ENCODE data around the gene NECAB3. TPM values are rescaled to one million over a fixed set of nuclear protein-coding genes. Genes with fewer than 3 reads are reported as not detected.
A peak's percentile ranks its signal among the peaks of the same experiment; 100 is the strongest.

The NECAB3 gene
- total RNA-seq, 4 donors from 2014 or later = 26.1 to 180 (median 94.5) TPM

GRCh38 chr20:33672426-33673113, 1.7 kb downstream of the NECAB3 start:
- no peak for DNase-seq
- TF ChIP-seq CTCF (IDR thresholded peaks at IDR 0.05) (no peak), POLR2A (IDR thresholded peaks at IDR 0.05) (no peak), POLR2AphosphoS5 (IDR thresholded peaks at IDR 0.05) (no peak), EP300 (IDR thresholded peaks at IDR 0.05; ENCODE audit: low read depth) (no peak)
- H3K36me3 ChIP-seq = peaks cover 0 to 5% (median 0%) of the 10 kb centered on the region in 4 donors
- in situ Hi-C loops (cut with MboI; ENCODE audit: low pct_ligation_motif_present in 1 of 4, low pct_unique_long_range_greater_than_20kb in 1 of 4, low sequenced_read_pairs in 3 of 4) (no loop called here), intact Hi-C loops (cut with DNase I; ENCODE audit: low total_unique reads) (loop anchor here (5.0 kb wide), 1 partner anchor 225 kb away; no protein-coding TSS in a partner anchor)
- no peaks in the 10 kb centered on the region for H3K9me3 ChIP-seq
- peak overlapping the region in 3 of 4 donors; percentile 72 to 91 (median 84) for H3K4me3 ChIP-seq
- 73% methylated on average over 17 of the region's 17 CpGs; no CpG with 5 or more reads in 1 of the 2 donors for WGBS, 2 donors (ENCODE audit: low coverage in 1 of 2)
- peaks cover 16 to 48% (median 41%) of the 10 kb centered on the region in 4 donors for H3K4me1 ChIP-seq
- no peaks in the 10 kb centered on the region for H3K27me3 ChIP-seq
- peak overlapping the region in 3 of 4 donors; percentile 89 to 96 (median 91) for H3K27ac ChIP-seq

- H3K36me3 ChIP-seq = peaks cover 0 to 5% (median 0%) of the 10 kb centered on the region in 4 donors
- intact Hi-C loops (cut with DNase I; ENCODE audit: low total_unique reads) = loop anchor here (5.0 kb wide), 1 partner anchor 224 kb away; no protein-coding TSS in a partner anchor
- 84 to 93% methylated on average over 3 to 8 of the region's 8 CpGs for WGBS, 2 donors (ENCODE audit: low coverage in 1 of 2)
- no peak overlapping the region for H3K27ac ChIP-seq
- no peak for TF ChIP-seq POLR2A (IDR thresholded peaks at IDR 0.05)
- no peak for TF ChIP-seq EP300 (IDR thresholded peaks at IDR 0.05; ENCODE audit: low read depth)
- TF ChIP-seq CTCF (IDR thresholded peaks at IDR 0.05) = no peak
- TF ChIP-seq POLR2AphosphoS5 (IDR thresholded peaks at IDR 0.05) = no peak
- peaks cover 16 to 55% (median 43%) of the 10 kb centered on the region in 4 donors for H3K4me1 ChIP-seq
- in situ Hi-C loops (cut with MboI; ENCODE audit: low pct_ligation_motif_present in 1 of 4, low pct_unique_long_range_greater_than_20kb in 1 of 4, low sequenced_read_pairs in 3 of 4) = no loop called here
- H3K4me3 ChIP-seq = no peak overlapping the region
- no peaks in the 10 kb centered on the region for H3K9me3 ChIP-seq
- no peak for DNase-seq
- no peaks in the 10 kb centered on the region for H3K27me3 ChIP-seq
Observed at GRCh38 chr20:33671573-33672288, 2.5 kb downstream of the NECAB3 start.

- Histone ChIP-seq H3K4me3 (no peak overlapping the region), H3K27ac (no peak overlapping the region), H3K4me1 (peaks cover 22 to 56% (median 45%) of the 10 kb centered on the region in 4 donors), H3K9me3 (no peaks in the 10 kb centered on the region), H3K27me3 (no peaks in the 10 kb centered on the region), H3K36me3 (peaks cover 0 to 5% (median 0%) of the 10 kb centered on the region in 4 donors)
- DNase-seq = no peak
- in situ Hi-C loops (cut with MboI; ENCODE audit: low pct_ligation_motif_present in 1 of 4, low pct_unique_long_range_greater_than_20kb in 1 of 4, low sequenced_read_pairs in 3 of 4) = no loop called here
- TF ChIP-seq EP300 (IDR thresholded peaks at IDR 0.05; ENCODE audit: low read depth) (no peak), CTCF (IDR thresholded peaks at IDR 0.05) (no peak), POLR2AphosphoS5 (IDR thresholded peaks at IDR 0.05) (no peak), POLR2A (IDR thresholded peaks at IDR 0.05) (no peak)
- intact Hi-C loops (cut with DNase I; ENCODE audit: low total_unique reads) = loop anchor here (5.0 kb wide), 1 partner anchor 224 kb away; no protein-coding TSS in a partner anchor
- 60 to 83% methylated on average over 1 to 6 of the region's 6 CpGs for WGBS, 2 donors (ENCODE audit: low coverage in 1 of 2)
Observed at GRCh38 chr20:33670715-33671499, 3.3 kb downstream of the NECAB3 start.

Measured in transverse colon (tissue), 4 donors.